Ovary (tissue), 9 donors: ENCODE results near the gene HSD17B8. TPM values are rescaled to one million over a fixed set of nuclear protein-coding genes. Genes with fewer than 3 reads are reported as not detected.

Experiments used
- DNase-seq, 5 donors: peaks; one replicate each; pipeline ENCODE4 v3.0.0-alpha.2; 2019 to 2020
- H3K27ac ChIP-seq, 2 donors: fragments of 200-600 bp; one replicate each; pipeline versions ENCODE4 v1.5.1 to v1.8.0; 2019 to 2022
- H3K27me3 ChIP-seq: fragments of 200-600 bp; one replicate; pipeline ENCODE4 v1.8.0; 2022
- H3K36me3 ChIP-seq: fragments of 200-600 bp; sonication (generic); one replicate; pipeline ENCODE4 v1.5.1; 2019
- H3K4me1 ChIP-seq: one replicate; pipeline ENCODE4 v1.8.1; 2013; ENCODE audit warnings: mild to moderate bottlenecking, moderate library complexity; ENCODE audit not compliant: insufficient read depth
- H3K4me3 ChIP-seq: fragments of 200-600 bp; sonication (generic); one replicate; pipeline ENCODE4 v1.5.1; 2017
- H3K9me3 ChIP-seq, 2 donors: fragments of 200-600 bp in 1 of 2; sonication (generic) in 1 of 2; one replicate each; pipeline versions ENCODE4 v1.5.1 to v1.8.1; 2013 to 2019; ENCODE audit warnings: mild to moderate bottlenecking in 1 of 2, moderate library complexity in 1 of 2
- CTCF ChIP-seq, 3 donors: fragments of 450-650 bp in 2 of 3; fragments of 200-600 bp in 1 of 3; IDR thresholded peaks; one replicate each; pipeline versions ENCODE4 v1.5.1 to v1.8.0; 2016 to 2022; ENCODE audit warnings: antibody characterized with exemption in 3 of 3, mild to moderate bottlenecking in 1 of 3
- EP300 ChIP-seq: sonication (generic); formaldehyde crosslinking; IDR thresholded peaks from one replicate; pipeline ENCODE4 v1.6.1; 2017; ENCODE audit warnings: antibody characterized with exemption
- POLR2A ChIP-seq: fragments of 450-650 bp; IDR thresholded peaks from one replicate; pipeline ENCODE4 v1.6.1; 2017; ENCODE audit warnings: antibody characterized with exemption, mild to moderate bottlenecking, moderate library complexity
- WGBS, 3 donors: extraction: QIAGEN DNeasy Blood & Tissue Kit in 1 of 3; methylation state at CpG; one replicate each; pipeline versions ENCODE4 v1.1.5 to v1.1.7; 2013 to 2017; 5-methylcytosine and 5-hydroxymethylcytosine counted together
- intact Hi-C, 4 donors: fragments of 100-400 bp; cut with DNase I; formaldehyde crosslinking; loops; one replicate each; pipeline versions ENCODE4 v1.11.0 to v1.15.1; 2022 to 2023
- polyA plus RNA-seq, 2 donors: library from polyadenylated mRNA; stranded (reverse); fragments of 200-250 nt in 1 of 2; fragments of 350-450 nt in 1 of 2; fragmentation: Illumina TruSeq in 1 of 2; extraction: RNeasy Lipid Tissue Mini Kit (QIAGEN cat#74804) in 1 of 2; gene quantifications; one replicate each; pipeline ENCODE4 v1.2.3, GENCODE V29; 2013 to 2014
- total RNA-seq, 7 donors: library from RNA; depleted of rRNA in 2 of 7; stranded (reverse); fragments of >200 nt in 2 of 7; fragmentation: NEBNext Ultra II Directional in 3 of 7; extraction: Animal tissue kit (Norgen Biotek cat#: 25700) in 3 of 7; gene quantifications; one replicate each; pipeline versions ENCODE4 v1.1.0 to v1.2.4, GENCODE V29; 2016 to 2023
- donor health status: DM: no; HTN: no; CAD: no; lungs with moderate emphysema.
- donor health status: DM: no; HTN: no; CAD: no.
- donor health status: Bipolar disorder and iron deficiency.
- donor health status: DM: yes; HTN: yes; CAD: no.
- donor health status: DM: no; HTN: no; CAD: no.
- donor health status: DM: yes; HTN: yes; CAD: no.

Gene HSD17B8
- total and polyA plus RNA-seq, 9 donors = 4.0 to 18.4 (median 8.8) TPM

- 85 to 86% (median 85%) methylated on average over 5 of the region's 5 CpGs for WGBS, 3 donors
- Histone ChIP-seq H3K4me1 (no peaks in the 10 kb centered on the region), H3K36me3 (no peaks in the 10 kb centered on the region), H3K27ac (no peak overlapping the region), H3K27me3 (no peaks in the 10 kb centered on the region), H3K9me3 (no peaks in the 10 kb centered on the region), H3K4me3 (no peak overlapping the region)
- intact Hi-C loops = no loop called here
- no peak for DNase-seq
- TF ChIP-seq EP300 = no peak
- no peak for TF ChIP-seq POLR2A
- no peak for TF ChIP-seq CTCF (IDR thresholded peaks at IDR 0.05)
Measured at GRCh38 chr6:33183071-33183683, 21.3 kb upstream of the HSD17B8 start.

- no peak overlapping the region for H3K4me3 ChIP-seq
- no peaks in the 10 kb centered on the region for H3K36me3 ChIP-seq
- no peak overlapping the region for H3K27ac ChIP-seq
- no peak for DNase-seq
- intact Hi-C loops = no loop called here
- H3K27me3 ChIP-seq = no peaks in the 10 kb centered on the region
- TF ChIP-seq CTCF (IDR thresholded peaks at IDR 0.05) = no peak
- TF ChIP-seq POLR2A = no peak
- TF ChIP-seq EP300 = no peak
- H3K9me3 ChIP-seq = no peaks in the 10 kb centered on the region
- WGBS, 3 donors = 59 to 75% (median 64%) methylated on average over 9 of the region's 9 CpGs
- H3K4me1 ChIP-seq = no peaks in the 10 kb centered on the region
Measured at GRCh38 chr6:33185190-33185589, 19.3 kb upstream of the HSD17B8 start.

- H3K4me1 ChIP-seq = no peaks in the 10 kb centered on the region
- no peak overlapping the region for H3K27ac ChIP-seq
- WGBS, 3 donors = 82 to 88% (median 87%) methylated on average over 4 of the region's 4 CpGs
- H3K36me3 ChIP-seq = no peaks in the 10 kb centered on the region
- no peaks in the 10 kb centered on the region for H3K9me3 ChIP-seq
- TF ChIP-seq CTCF (IDR thresholded peaks at IDR 0.05) (no peak), POLR2A (no peak), EP300 (no peak)
- no peak for DNase-seq
- intact Hi-C loops = no loop called here
- no peaks in the 10 kb centered on the region for H3K27me3 ChIP-seq
- no peak overlapping the region for H3K4me3 ChIP-seq
Measured at GRCh38 chr6:33185654-33186187, 18.7 kb upstream of the HSD17B8 start.

GRCh38 chr6:33187809-33188208 is 16.6 kb upstream of the HSD17B8 start:
- WGBS, 3 donors = 92 to 98% (median 93%) methylated on average over 1 of the region's 1 CpG
- Histone ChIP-seq H3K4me1 (no peaks in the 10 kb centered on the region), H3K4me3 (no peak overlapping the region), H3K27ac (no peak overlapping the region), H3K27me3 (no peaks in the 10 kb centered on the region), H3K9me3 (no peaks in the 10 kb centered on the region), H3K36me3 (no peaks in the 10 kb centered on the region)
- intact Hi-C loops = no loop called here
- DNase-seq = no peak
- TF ChIP-seq POLR2A (no peak), EP300 (no peak), CTCF (IDR thresholded peaks at IDR 0.05) (no peak)
